K562 (cell line): ENCODE measurements around the gene ATXN1. TPM values are rescaled to one million over a fixed set of nuclear protein-coding genes. Genes with fewer than 3 reads are reported as not detected.

Experiments
- ATAC-seq: fragments of 200-7000 bp; cut with Tn5 transposase; 3 replicates; pipeline ENCODE4 v1.9.1; 2020; ENCODE audit warnings: moderate library complexity
- BruUV-seq: library from RNA; stranded (reverse); fragments of 400-500 nt; replicated peaks from 2 replicates; lab custom pipeline; 2021; lab: Mats Ljungman, UMichigan
- CTCF ChIA-PET: fragments of 300-600 bp; formaldehyde crosslinking; extraction: SDS; loops from one replicate; lab custom pipeline; 2021; ENCODE audit warnings: low intra/inter-chr PET ratio; lab: Yijun Ruan, JAX
- POLR2A ChIA-PET: fragments of 300-600, 350-650 bp; sonication (Branson Sonifier 250); formaldehyde crosslinking; extraction: SDS; loops from one replicate; lab custom pipeline; 2021; ENCODE audit warnings: antibody characterized with exemption, inconsistent platforms; lab: Yijun Ruan, JAX
- DNase-seq, 4 experiments: peaks; one replicate each; pipeline versions ENCODE4 v3.0.0 to v3.0.0-alpha.2; 2011 to 2018; ENCODE audit warnings: low spot score in 3 of 4, mixed read lengths in 3 of 4; ENCODE audit errors: extremely low read depth in 1 of 4
- FAIRE-seq: peaks from 2 replicates; lab custom pipeline; 2011; peaks lifted over from hg19 to GRCh38; lab: Jason Lieb, UNC
- H2AFZ ChIP-seq: 2 replicates; pipeline ENCODE4 v1.6.0; 2011; ENCODE audit warnings: low read depth, low read length, control low read depth, inconsistent platforms
- H3K27ac ChIP-seq: fragments of 200-600 bp; 3 replicates; pipeline ENCODE4 v1.8.0; 2011; ENCODE audit warnings: low read depth, mild to moderate bottlenecking, control low read depth, inconsistent platforms, low read length, moderate library complexity, mixed read lengths; ENCODE audit errors: extremely low read depth
- H3K27me3 ChIP-seq, 2 experiments: fragments of 300-600 bp in 1 of 2; 2 replicates in 1 of 2; 3 replicates in 1 of 2; pipeline versions ENCODE4 v1.6.0 to v1.8.0; 2011; ENCODE audit warnings: inconsistent platforms in 2 of 2, low read length in 2 of 2, mild to moderate bottlenecking in 1 of 2, mixed read lengths in 1 of 2, moderate library complexity in 1 of 2; ENCODE audit not compliant: control insufficient read depth in 2 of 2, insufficient read depth in 2 of 2
- H3K36me3 ChIP-seq: fragments of 300-600 bp; 3 replicates; pipeline ENCODE4 v1.8.0; 2011; ENCODE audit warnings: mild to moderate bottlenecking, low read length, inconsistent platforms; ENCODE audit not compliant: control insufficient read depth, insufficient read depth
- H3K4me1 ChIP-seq, 2 experiments: fragments of 200-600 bp in 1 of 2; replicated peaks in 1 of 2; 2 replicates in 1 of 2; 3 replicates in 1 of 2; pipeline versions ENCODE4 v1.5.1 to v1.8.0; 2011; ENCODE audit warnings: inconsistent platforms in 2 of 2, low read length in 2 of 2, mild to moderate bottlenecking in 1 of 2, mixed read lengths in 1 of 2, moderate library complexity in 1 of 2; ENCODE audit not compliant: control insufficient read depth in 2 of 2, insufficient read depth in 2 of 2
- H3K4me2 ChIP-seq: 2 replicates; pipeline ENCODE4 v1.6.1; 2011; ENCODE audit warnings: low read length, control low read depth, inconsistent platforms, mixed read lengths; ENCODE audit not compliant: insufficient read depth
- H3K4me3 ChIP-seq: fragments of 200-600 bp; sonication (generic), shearing (Covaris generic); 2 replicates; pipeline ENCODE4 v1.5.1; 2016; ENCODE audit warnings: control low read depth, inconsistent platforms
- H3K79me2 ChIP-seq: fragments of 200-600 bp; 3 replicates; pipeline ENCODE4 v1.8.0; 2011; ENCODE audit warnings: low read length, inconsistent platforms; ENCODE audit not compliant: control insufficient read depth, insufficient read depth
- H3K9ac ChIP-seq, 2 experiments: 2 replicates each; pipeline versions ENCODE4 v1.6.0 to v1.6.1; 2011; ENCODE audit warnings: low read depth in 2 of 2, low read length in 2 of 2, control low read depth in 1 of 2, inconsistent platforms in 1 of 2, mild to moderate bottlenecking in 1 of 2, mixed read lengths in 1 of 2; ENCODE audit not compliant: insufficient read depth in 1 of 2
- H3K9me1 ChIP-seq: one replicate; pipeline ENCODE4 v1.6.0; 2011; ENCODE audit warnings: inconsistent platforms, mild to moderate bottlenecking, low read length, moderate library complexity; ENCODE audit not compliant: control insufficient read depth, insufficient read depth
- H3K9me3 ChIP-seq: replicated peaks from 2 replicates; pipeline ENCODE4 v1.5.1; 2011; ENCODE audit warnings: low read depth, low read length, inconsistent platforms; ENCODE audit not compliant: control insufficient read depth, insufficient read depth
- H4K20me1 ChIP-seq: replicated peaks from 2 replicates; pipeline ENCODE4 v1.6.1; 2011; ENCODE audit warnings: low read length, inconsistent platforms, mixed read lengths; ENCODE audit not compliant: control insufficient read depth, insufficient read depth
- CEBPB ChIP-seq: fragments of 450-650 bp; IDR thresholded peaks from 2 replicates; pipeline ENCODE4 v1.6.1; 2016; ENCODE audit warnings: missing genetic modification characterization, missing compliant biosample characterization
- CEBPG ChIP-seq, 3 experiments: fragments of 200-800 bp in 1 of 3; sonication (Bioruptor generic) in 1 of 3; sonication (generic) in 1 of 3; formaldehyde crosslinking in 1 of 3; IDR thresholded peaks in 2 of 3; conservative IDR thresholded peaks in 1 of 3; 2 replicates each; pipeline versions ENCODE4 v1.6.1 to v1.8.0; 2016 to 2022; ENCODE audit warnings: missing compliant biosample characterization in 2 of 3, missing genetic modification characterization in 2 of 3, mild to moderate bottlenecking in 1 of 3, missing genetic modification reagents in 1 of 3
- FOSL1 ChIP-seq: fragments of 200-800 bp; sonication (Bioruptor generic); conservative IDR thresholded peaks from 2 replicates; pipeline ENCODE4 v1.6.1; 2016; ENCODE audit warnings: missing genetic modification characterization, missing compliant biosample characterization
- MEF2D ChIP-seq: conservative IDR thresholded peaks from 2 replicates; pipeline ENCODE4 v1.6.1; 2016; ENCODE audit warnings: low read depth, missing genetic modification characterization, missing compliant biosample characterization
- ZBTB9 ChIP-seq: fragments of 450-650 bp; formaldehyde crosslinking; IDR thresholded peaks from 2 replicates; pipeline ENCODE4 v1.4.0; 2020; ENCODE audit warnings: mild to moderate bottlenecking, moderate library complexity
- ZNF133 ChIP-seq: fragments of 250-450 bp; sonication (Bioruptor Pico); IDR thresholded peaks from 2 replicates; pipeline ENCODE4 v1.4.0; 2020; ENCODE audit warnings: mild to moderate bottlenecking
- ZNF561 ChIP-seq: fragments of 450-650 bp; formaldehyde crosslinking; conservative IDR thresholded peaks from 2 replicates; pipeline ENCODE4 v1.4.0; 2020; ENCODE audit warnings: mild to moderate bottlenecking, moderate library complexity
- WGBS: fragments of 100-300 bp; shearing (Covaris generic); methylation state at CpG from one replicate; pipeline ENCODE4 v1.1.6; 2016; ENCODE audit warnings: low coverage, mixed read lengths; ENCODE audit not compliant: insufficient coverage; ENCODE audit errors: missing lambda C conversion rate; 5-methylcytosine and 5-hydroxymethylcytosine counted together
- in situ Hi-C: fragments of 300-500 bp; cut with MboI; formaldehyde crosslinking; loops from 4 replicates; pipeline ENCODE4 v1.15.0; 2018; ENCODE audit warnings: inconsistent platforms, mixed read lengths
- intact Hi-C: fragments of 100-400 bp; cut with micrococcal nuclease; formaldehyde crosslinking; loops from 2 replicates; pipeline ENCODE4 v1.14.2; 2022
- polyA plus RNA-seq, 8 experiments: library from polyadenylated mRNA; depleted of rRNA in 4 of 8; stranded (reverse) in 5 of 8; unstranded in 3 of 8; fragments of >200 nt; fragmentation: Nextera tagmentation in 2 of 8; fragmentation: Illumina TruSeq in 1 of 8; extraction: Ambion mirVana in 2 of 8; extraction: Trizol in 1 of 8; gene quantifications; 2 replicates each; pipeline versions ENCODE4 v1.2.1 to v1.2.3, GENCODE V29; 2011 to 2014; ENCODE audit warnings: inconsistent platforms in 1 of 8, missing spikeins in 1 of 8
- total RNA-seq, 7 experiments: library from RNA; depleted of rRNA in 6 of 7; stranded (reverse); fragments of >200 nt in 6 of 7; fragmentation: Illumina TruSeq in 2 of 7; extraction: Trizol in 2 of 7; gene quantifications; 2 replicates each; pipeline versions ENCODE4 v1.2.1 to v1.2.3, GENCODE V29; 2011 to 2021; ENCODE audit warnings: low replicate concordance in 1 of 7
- TF ChIP-seq, protein P1 (sequence below): fragments of 450-650 bp; IDR thresholded peaks from 2 replicates; pipeline ENCODE4 v1.6.1; 2017; ENCODE audit warnings: antibody characterized with exemption
- TF ChIP-seq, protein P2 (sequence below), 3 experiments: IDR thresholded peaks in 2 of 3; conservative IDR thresholded peaks in 1 of 3; 2 replicates each; pipeline ENCODE4 v1.5.1; 2011 to 2012; ENCODE audit warnings: low read length in 3 of 3, mild to moderate bottlenecking in 3 of 3, control low read depth in 2 of 3, improper control_type of control experiment in 1 of 3, inconsistent platforms in 1 of 3, low read depth in 1 of 3, mixed read lengths in 1 of 3, moderate library complexity in 1 of 3; ENCODE audit not compliant: insufficient read depth in 2 of 3

ATXN1 gene
- total and polyA plus RNA-seq, 9 of the 15 experiments (the other 6 are each of a cell fraction or from before 2014, with no cell fraction given), result under 0.01 to 1.2 (median 0.58) TPM

GRCh38 chr6:16802071-16802470 is 40.8 kb upstream of the ATXN1 start:
- no TSS peak for BruUV-seq
- no peak overlapping the region for H3K4me3 ChIP-seq
- no peak overlapping the region for H3K4me2 ChIP-seq
- intact Hi-C loops (no loop called here), in situ Hi-C loops (no loop called here)
- H2AFZ ChIP-seq, result no peak overlapping the region
- CTCF ChIA-PET, result no interaction called here
- no peak for FAIRE-seq
- H3K9ac ChIP-seq, result no peak overlapping the region
- H4K20me1 ChIP-seq, result no peaks in the 10 kb centered on the region
- POLR2A ChIA-PET, result interaction anchor here (1.5 kb wide), 1 partner anchor 11 kb away, joined by 3 read pairs; no protein-coding TSS in a partner anchor
- TF ChIP-seq ZNF133 (CRISPR knock-in tag), result no peak
- no peak for ATAC-seq
- no peak overlapping the region for H3K27ac ChIP-seq
- no peaks in the 10 kb centered on the region for H3K9me1 ChIP-seq
- no peaks in the 10 kb centered on the region for H3K36me3 ChIP-seq
- DNase-seq, result no peak
- H3K4me1 ChIP-seq, result no peaks in the 10 kb centered on the region
- WGBS, result 0% methylated on average over 2 of the region's 2 CpGs
- H3K79me2 ChIP-seq, result no peaks in the 10 kb centered on the region
- H3K9me3 ChIP-seq, result no peaks in the 10 kb centered on the region
- peaks cover 10 to 11% of the 10 kb centered on the region in 2 experiments; a peak in 4 of 5 replicates for H3K27me3 ChIP-seq

GRCh38 chr6:16800942-16801341 is 39.7 kb upstream of the ATXN1 start:
- 0% methylated on average over 2 of the region's 2 CpGs for WGBS
- H3K4me3 ChIP-seq, result no peak overlapping the region
- H3K27ac ChIP-seq, result no peak overlapping the region
- ChIA-PET CTCF (no interaction called here), POLR2A (interaction anchor here (0.6 to 1.4 kb wide), 3 partner anchors 74 to 257 kb away, joined by 3 to 4 read pairs (median 3); no protein-coding TSS in a partner anchor)
- no peaks in the 10 kb centered on the region for H3K9me1 ChIP-seq
- peaks cover 10 to 11% of the 10 kb centered on the region in 2 experiments; a peak in 4 of 5 replicates for H3K27me3 ChIP-seq
- FAIRE-seq (no peak), ATAC-seq (peak; percentile 43; the same call in 1 of the 3 replicates), DNase-seq (no peak)
- H4K20me1 ChIP-seq, result no peaks in the 10 kb centered on the region
- H3K4me2 ChIP-seq, result no peak overlapping the region
- intact Hi-C loops, result no loop called here
- BruUV-seq, result no TSS peak
- H3K36me3 ChIP-seq, result no peaks in the 10 kb centered on the region
- no peak overlapping the region for H2AFZ ChIP-seq
- H3K9ac ChIP-seq, result no peak overlapping the region
- in situ Hi-C loops, result no loop called here
- no peaks in the 10 kb centered on the region for H3K79me2 ChIP-seq
- no peaks in the 10 kb centered on the region for H3K9me3 ChIP-seq
- no peaks in the 10 kb centered on the region for H3K4me1 ChIP-seq
- TF ChIP-seq ZBTB9 (peak; percentile 86; the same call in 1 of the 2 replicates), FOSL1 (peak; percentile 40), MEF2D (tag) (peak; percentile 88), CEBPG (CRISPR knock-in tag; IDR thresholded peaks at IDR 0.05) (peak; percentile 81), CEBPG (tag; conservative IDR thresholded peaks at IDR 0.05 in 1 of 2, IDR thresholded peaks at IDR 0.05 in 1 of 2) (peak; percentile 96 to 97), ZNF561 (no peak), CEBPB (tag) (peak; percentile 96)
- TF ChIP-seq, protein P1, sequence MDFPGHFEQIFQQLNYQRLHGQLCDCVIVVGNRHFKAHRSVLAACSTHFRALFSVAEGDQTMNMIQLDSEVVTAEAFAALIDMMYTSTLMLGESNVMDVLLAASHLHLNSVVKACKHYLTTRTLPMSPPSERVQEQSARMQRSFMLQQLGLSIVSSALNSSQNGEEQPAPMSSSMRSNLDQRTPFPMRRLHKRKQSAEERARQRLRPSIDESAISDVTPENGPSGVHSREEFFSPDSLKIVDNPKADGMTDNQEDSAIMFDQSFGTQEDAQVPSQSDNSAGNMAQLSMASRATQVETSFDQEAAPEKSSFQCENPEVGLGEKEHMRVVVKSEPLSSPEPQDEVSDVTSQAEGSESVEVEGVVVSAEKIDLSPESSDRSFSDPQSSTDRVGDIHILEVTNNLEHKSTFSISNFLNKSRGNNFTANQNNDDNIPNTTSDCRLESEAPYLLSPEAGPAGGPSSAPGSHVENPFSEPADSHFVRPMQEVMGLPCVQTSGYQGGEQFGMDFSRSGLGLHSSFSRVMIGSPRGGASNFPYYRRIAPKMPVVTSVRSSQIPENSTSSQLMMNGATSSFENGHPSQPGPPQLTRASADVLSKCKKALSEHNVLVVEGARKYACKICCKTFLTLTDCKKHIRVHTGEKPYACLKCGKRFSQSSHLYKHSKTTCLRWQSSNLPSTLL, result no peak
- TF ChIP-seq, protein P2, sequence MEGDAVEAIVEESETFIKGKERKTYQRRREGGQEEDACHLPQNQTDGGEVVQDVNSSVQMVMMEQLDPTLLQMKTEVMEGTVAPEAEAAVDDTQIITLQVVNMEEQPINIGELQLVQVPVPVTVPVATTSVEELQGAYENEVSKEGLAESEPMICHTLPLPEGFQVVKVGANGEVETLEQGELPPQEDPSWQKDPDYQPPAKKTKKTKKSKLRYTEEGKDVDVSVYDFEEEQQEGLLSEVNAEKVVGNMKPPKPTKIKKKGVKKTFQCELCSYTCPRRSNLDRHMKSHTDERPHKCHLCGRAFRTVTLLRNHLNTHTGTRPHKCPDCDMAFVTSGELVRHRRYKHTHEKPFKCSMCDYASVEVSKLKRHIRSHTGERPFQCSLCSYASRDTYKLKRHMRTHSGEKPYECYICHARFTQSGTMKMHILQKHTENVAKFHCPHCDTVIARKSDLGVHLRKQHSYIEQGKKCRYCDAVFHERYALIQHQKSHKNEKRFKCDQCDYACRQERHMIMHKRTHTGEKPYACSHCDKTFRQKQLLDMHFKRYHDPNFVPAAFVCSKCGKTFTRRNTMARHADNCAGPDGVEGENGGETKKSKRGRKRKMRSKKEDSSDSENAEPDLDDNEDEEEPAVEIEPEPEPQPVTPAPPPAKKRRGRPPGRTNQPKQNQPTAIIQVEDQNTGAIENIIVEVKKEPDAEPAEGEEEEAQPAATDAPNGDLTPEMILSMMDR (IDR thresholded peaks at IDR 0.05 in 2 of 3, conservative IDR thresholded peaks at IDR 0.05 in 1 of 3; ENCODE audit: insufficient read depth in 2 of 3, low read depth in 1 of 3, low read length in 3 of 3), result no peak
